ENCODE measurements around the gene NAV1.

Gene NAV1

DNA sequence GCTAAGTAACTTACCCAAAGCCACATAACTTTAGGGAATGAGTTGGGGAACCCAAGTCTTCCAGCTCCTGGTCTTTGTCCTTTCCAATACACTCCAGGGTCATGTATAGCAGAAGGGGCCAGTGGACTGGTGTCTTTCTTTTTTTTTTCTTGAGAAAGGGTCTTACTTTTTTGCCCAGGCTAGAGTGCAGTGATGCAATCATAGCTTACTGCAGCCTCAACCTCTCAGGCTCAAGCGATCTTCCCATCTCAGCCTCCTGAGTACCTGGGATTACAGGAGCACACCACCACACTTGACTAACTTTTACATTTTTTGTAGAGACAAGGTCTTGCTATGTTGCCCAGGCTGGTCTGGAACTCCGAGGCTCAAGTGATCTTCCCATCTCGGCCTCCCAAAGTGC lies 12.2 kb downstream of the NAV1 start:
- H3K36me3 ChIP-seq (ENCODE audit: control insufficient read depth, low read length): no peaks in the 10 kb centered on the region
- H3K9me3 ChIP-seq (ENCODE audit: control insufficient read depth, insufficient read depth, low read length): no peaks in the 10 kb centered on the region
- H3K4me1 ChIP-seq (ENCODE audit: control insufficient read depth, low read length): no peaks in the 10 kb centered on the region; the same call in 1 of the 2 replicates
- H3F3A ChIP-seq (ENCODE audit: control insufficient read depth, insufficient read depth): no peaks in the 10 kb centered on the region
- H3K4me2 ChIP-seq (ENCODE audit: low read length): no peak overlapping the region
- no peaks in the 10 kb centered on the region for H3K79me2 ChIP-seq (ENCODE audit: control insufficient read depth, low read length)
- no peak overlapping the region for H3K4me3 ChIP-seq (ENCODE audit: low read length)
- TF ChIP-seq, protein P1, sequence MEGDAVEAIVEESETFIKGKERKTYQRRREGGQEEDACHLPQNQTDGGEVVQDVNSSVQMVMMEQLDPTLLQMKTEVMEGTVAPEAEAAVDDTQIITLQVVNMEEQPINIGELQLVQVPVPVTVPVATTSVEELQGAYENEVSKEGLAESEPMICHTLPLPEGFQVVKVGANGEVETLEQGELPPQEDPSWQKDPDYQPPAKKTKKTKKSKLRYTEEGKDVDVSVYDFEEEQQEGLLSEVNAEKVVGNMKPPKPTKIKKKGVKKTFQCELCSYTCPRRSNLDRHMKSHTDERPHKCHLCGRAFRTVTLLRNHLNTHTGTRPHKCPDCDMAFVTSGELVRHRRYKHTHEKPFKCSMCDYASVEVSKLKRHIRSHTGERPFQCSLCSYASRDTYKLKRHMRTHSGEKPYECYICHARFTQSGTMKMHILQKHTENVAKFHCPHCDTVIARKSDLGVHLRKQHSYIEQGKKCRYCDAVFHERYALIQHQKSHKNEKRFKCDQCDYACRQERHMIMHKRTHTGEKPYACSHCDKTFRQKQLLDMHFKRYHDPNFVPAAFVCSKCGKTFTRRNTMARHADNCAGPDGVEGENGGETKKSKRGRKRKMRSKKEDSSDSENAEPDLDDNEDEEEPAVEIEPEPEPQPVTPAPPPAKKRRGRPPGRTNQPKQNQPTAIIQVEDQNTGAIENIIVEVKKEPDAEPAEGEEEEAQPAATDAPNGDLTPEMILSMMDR (IDR thresholded peaks at IDR 0.05; ENCODE audit: low read depth, low read length, poor library complexity, severe bottlenecking): no peak
- TF ChIP-seq EZH2phosphoT487 (IDR thresholded peaks at IDR 0.05; ENCODE audit: borderline replicate concordance, low read length): no peak
- H3K27me3 ChIP-seq (ENCODE audit: control insufficient read depth, low read length): 0 out of 2 replicates have a peak, but pooled peaks cover 3% of the 10 kb centered on the region
- H4K20me1 ChIP-seq (ENCODE audit: control insufficient read depth, insufficient read depth, low read depth, low read length): 0 out of 2 replicates have a peak, but pooled peaks cover 3% of the 10 kb centered on the region
- no peaks in the 10 kb centered on the region for H3K9me2 ChIP-seq (replicated peaks; ENCODE audit: control insufficient read depth, low read length)
- no peak overlapping the region for H3K27ac ChIP-seq (ENCODE audit: low read depth, low read length)

DNA sequence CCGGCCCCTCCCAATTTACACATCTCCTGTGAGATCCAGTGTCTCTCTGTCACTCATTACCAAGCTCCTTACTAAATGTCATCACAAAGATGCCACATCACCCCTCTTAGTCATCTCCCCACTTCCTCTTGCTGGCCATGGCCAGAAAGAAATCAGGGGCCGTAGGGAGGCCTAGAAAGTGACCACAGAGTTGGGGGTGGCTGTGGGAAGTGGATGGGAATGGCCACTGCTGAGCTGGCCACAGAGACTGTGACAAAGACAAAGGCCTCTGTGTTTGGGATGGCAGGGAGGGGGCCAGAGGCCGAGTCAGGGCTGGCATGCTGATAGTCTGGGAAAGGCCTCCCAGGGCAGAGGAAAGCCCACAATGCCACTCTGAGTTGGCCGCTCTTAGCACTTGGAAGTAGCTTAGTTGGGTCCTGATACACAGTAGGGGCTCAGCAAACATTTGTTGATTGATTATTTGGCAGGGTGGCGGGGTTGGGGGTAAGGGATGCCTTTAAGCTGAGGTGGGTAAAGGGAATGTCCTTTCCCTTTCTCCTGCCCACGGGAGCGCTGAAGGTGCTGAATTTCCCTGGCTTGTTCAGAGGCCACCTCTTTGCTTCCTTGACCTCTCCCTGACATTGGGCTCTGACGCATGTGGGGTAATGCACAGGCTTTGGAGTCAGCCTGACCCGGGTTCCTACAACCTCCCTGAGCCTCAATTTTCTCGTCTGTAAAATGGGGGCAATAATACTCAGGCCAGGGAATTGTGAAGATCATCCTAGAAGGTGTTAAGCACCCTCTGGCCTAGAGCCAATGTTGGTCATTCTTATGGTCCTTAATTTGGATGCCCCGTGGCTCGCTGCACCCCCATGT lies 13.2 kb downstream of the NAV1 start:
- TF ChIP-seq EZH2phosphoT487 (IDR thresholded peaks at IDR 0.05; ENCODE audit: borderline replicate concordance, low read length): no peak
- TF ChIP-seq, protein P1 (IDR thresholded peaks at IDR 0.05; ENCODE audit: low read depth, low read length, poor library complexity, severe bottlenecking): no peak
- Histone ChIP-seq H3K9me3 (ENCODE audit: control insufficient read depth, insufficient read depth, low read length) (no peaks in the 10 kb centered on the region), H3K4me3 (ENCODE audit: low read length) (no peak overlapping the region), H4K20me1 (ENCODE audit: control insufficient read depth, insufficient read depth, low read depth, low read length) (0 out of 2 replicates have a peak, but pooled peaks cover 3% of the 10 kb centered on the region), H3K27ac (ENCODE audit: low read depth, low read length) (no peak overlapping the region), H3K79me2 (ENCODE audit: control insufficient read depth, low read length) (no peaks in the 10 kb centered on the region), H3K4me1 (ENCODE audit: control insufficient read depth, low read length) (no peaks in the 10 kb centered on the region; the same call in 1 of the 2 replicates), H3K4me2 (ENCODE audit: low read length) (no peak overlapping the region), H3K27me3 (ENCODE audit: control insufficient read depth, low read length) (0 out of 2 replicates have a peak, but pooled peaks cover 3% of the 10 kb centered on the region), H3K36me3 (ENCODE audit: control insufficient read depth, low read length) (no peaks in the 10 kb centered on the region), H3F3A (ENCODE audit: control insufficient read depth, insufficient read depth) (no peaks in the 10 kb centered on the region), H3K9me2 (replicated peaks; ENCODE audit: control insufficient read depth, low read length) (no peaks in the 10 kb centered on the region)

DNA sequence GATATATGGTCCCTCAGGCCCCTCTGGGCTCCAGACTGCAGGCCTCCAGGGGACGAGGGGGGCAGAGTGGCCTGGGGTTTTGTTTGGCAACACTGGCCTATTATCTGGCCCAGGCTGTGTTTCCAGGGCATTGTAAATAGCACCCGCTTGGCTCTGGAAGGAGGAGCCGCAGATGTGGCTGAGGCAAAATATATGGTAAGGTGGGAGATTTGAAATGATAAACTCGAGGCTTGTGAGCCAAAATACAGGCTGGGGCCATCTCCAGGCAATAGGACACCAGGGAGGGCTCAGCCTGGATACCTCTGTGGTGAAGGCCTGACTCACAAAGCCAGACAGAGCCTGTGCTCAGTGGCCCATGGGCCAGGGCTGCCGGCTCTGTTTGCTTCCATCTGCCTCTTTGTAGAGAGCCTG lies 14.0 kb downstream of the NAV1 start:
- Histone ChIP-seq H3K4me2 (ENCODE audit: low read length) (no peak overlapping the region), H3K9me2 (replicated peaks; ENCODE audit: control insufficient read depth, low read length) (no peaks in the 10 kb centered on the region), H3K36me3 (ENCODE audit: control insufficient read depth, low read length) (no peaks in the 10 kb centered on the region), H3F3A (ENCODE audit: control insufficient read depth, insufficient read depth) (no peaks in the 10 kb centered on the region), H3K4me3 (ENCODE audit: low read length) (no peak overlapping the region), H3K27me3 (ENCODE audit: control insufficient read depth, low read length) (peaks cover 3% of the 10 kb centered on the region; the same call in 1 of the 2 replicates), H4K20me1 (ENCODE audit: control insufficient read depth, insufficient read depth, low read depth, low read length) (0 out of 2 replicates have a peak, but pooled peaks cover 3% of the 10 kb centered on the region), H3K4me1 (ENCODE audit: control insufficient read depth, low read length) (no peaks in the 10 kb centered on the region; the same call in 1 of the 2 replicates), H3K9me3 (ENCODE audit: control insufficient read depth, insufficient read depth, low read length) (no peaks in the 10 kb centered on the region), H3K79me2 (ENCODE audit: control insufficient read depth, low read length) (no peaks in the 10 kb centered on the region), H3K27ac (ENCODE audit: low read depth, low read length) (no peak overlapping the region)
- TF ChIP-seq, protein P1 (IDR thresholded peaks at IDR 0.05; ENCODE audit: low read depth, low read length, poor library complexity, severe bottlenecking): no peak
- no peak for TF ChIP-seq EZH2phosphoT487 (IDR thresholded peaks at IDR 0.05; ENCODE audit: borderline replicate concordance, low read length)
